WERI-Rb-1 (cell line): Measurements from ENCODE around the gene DYNC1LI1.

Experiments used
- DNase-seq: peaks from one replicate; pipeline ENCODE4 v3.0.0-alpha.2; 2020
- H3K27ac ChIP-seq: fragments of 250-450 bp; sonication (Bioruptor Pico); 2 replicates; pipeline ENCODE4 v1.5.1; 2020; ENCODE audit warnings: mild to moderate bottlenecking, moderate library complexity
- H3K27me3 ChIP-seq: fragments of 250-450 bp; sonication (Bioruptor Pico); 2 replicates; pipeline ENCODE4 v1.5.1; 2021; ENCODE audit warnings: mild to moderate bottlenecking, low read depth, moderate library complexity; ENCODE audit not compliant: insufficient read depth, severe bottlenecking
- H3K36me3 ChIP-seq: fragments of 250-450 bp; sonication (Bioruptor Pico); 2 replicates; pipeline ENCODE4 v1.5.1; 2020; ENCODE audit warnings: mild to moderate bottlenecking, moderate library complexity
- H3K4me3 ChIP-seq: 2 replicates; pipeline ENCODE4 v1.5.1; 2011; ENCODE audit warnings: low read depth, mild to moderate bottlenecking, control low read depth, low read length
- H3K9me3 ChIP-seq: fragments of 250-450 bp; sonication (Bioruptor Pico); 2 replicates; pipeline ENCODE4 v1.5.1; 2021; ENCODE audit warnings: mild to moderate bottlenecking, moderate library complexity; ENCODE audit not compliant: severe bottlenecking
- CTCF ChIP-seq: IDR thresholded peaks from 2 replicates; pipeline ENCODE4 v1.5.1; 2011; ENCODE audit warnings: low read depth, mild to moderate bottlenecking, control low read depth, inconsistent platforms, low read length

Gene DYNC1LI1

GRCh38 chr3:32493437-32494414, 76.9 kb downstream of the DYNC1LI1 start:
- Histone ChIP-seq H3K27ac (no peak overlapping the region), H3K4me3 (no peak overlapping the region), H3K9me3 (no peaks in the 10 kb centered on the region), H3K27me3 (no peaks in the 10 kb centered on the region), H3K36me3 (no peaks in the 10 kb centered on the region; the same call in 1 of the 2 replicates)
- DNase-seq: no peak
- TF ChIP-seq CTCF: no peak

GRCh38 chr3:32492684-32493436, 77.8 kb downstream of the DYNC1LI1 start:
- Histone ChIP-seq H3K9me3 (no peaks in the 10 kb centered on the region), H3K36me3 (no peaks in the 10 kb centered on the region; the same call in 1 of the 2 replicates), H3K4me3 (no peak overlapping the region), H3K27ac (no peak overlapping the region), H3K27me3 (no peaks in the 10 kb centered on the region)
- TF ChIP-seq CTCF: no peak
- DNase-seq: no peak

- Histone ChIP-seq H3K36me3 (peaks cover 1% of the 10 kb centered on the region), H3K4me3 (no peak overlapping the region), H3K27ac (no peak overlapping the region), H3K27me3 (no peaks in the 10 kb centered on the region), H3K9me3 (no peaks in the 10 kb centered on the region)
- no peak for DNase-seq
- no peak for TF ChIP-seq CTCF
These were observed 82.1 kb downstream of the DYNC1LI1 start for GRCh38 chr3:32488474-32489008.

- no peak overlapping the region for H3K27ac ChIP-seq
- no peaks in the 10 kb centered on the region for H3K9me3 ChIP-seq
- no peak for TF ChIP-seq CTCF
- H3K36me3 ChIP-seq: peaks cover 5% of the 10 kb centered on the region
- no peak for DNase-seq
- no peak overlapping the region for H3K4me3 ChIP-seq
- H3K27me3 ChIP-seq: no peaks in the 10 kb centered on the region
These were observed 82.7 kb downstream of the DYNC1LI1 start for GRCh38 chr3:32487781-32488473.

GRCh38 chr3:32484436-32484835, 86.2 kb downstream of the DYNC1LI1 start:
- Histone ChIP-seq H3K4me3 (no peak overlapping the region), H3K27ac (no peak overlapping the region), H3K9me3 (no peaks in the 10 kb centered on the region), H3K27me3 (no peaks in the 10 kb centered on the region), H3K36me3 (peaks cover 5% of the 10 kb centered on the region)
- DNase-seq: no peak
- no peak for TF ChIP-seq CTCF
